PC-3 (cell line): ENCODE data around the gene MCAT.

Experiments used
- EZH2 ChIP-seq: fragments of 300-600 bp; sonication (generic); IDR thresholded peaks from one replicate; pipeline ENCODE4 v1.6.1; 2017; ENCODE audit warnings: antibody characterized with exemption, mild to moderate bottlenecking, low read length; ENCODE audit not compliant: unreplicated experiment
- TF ChIP-seq, protein P1 (sequence below): fragments of 300-600 bp; sonication (generic); conservative IDR thresholded peaks from 2 replicates; pipeline ENCODE4 v1.5.1; 2017; ENCODE audit warnings: antibody characterized with exemption, low read depth, mild to moderate bottlenecking, low read length

GRCh38 chr22:43174941-43175531 lies 31.8 kb upstream of the MCAT start:
- TF ChIP-seq, protein P1, sequence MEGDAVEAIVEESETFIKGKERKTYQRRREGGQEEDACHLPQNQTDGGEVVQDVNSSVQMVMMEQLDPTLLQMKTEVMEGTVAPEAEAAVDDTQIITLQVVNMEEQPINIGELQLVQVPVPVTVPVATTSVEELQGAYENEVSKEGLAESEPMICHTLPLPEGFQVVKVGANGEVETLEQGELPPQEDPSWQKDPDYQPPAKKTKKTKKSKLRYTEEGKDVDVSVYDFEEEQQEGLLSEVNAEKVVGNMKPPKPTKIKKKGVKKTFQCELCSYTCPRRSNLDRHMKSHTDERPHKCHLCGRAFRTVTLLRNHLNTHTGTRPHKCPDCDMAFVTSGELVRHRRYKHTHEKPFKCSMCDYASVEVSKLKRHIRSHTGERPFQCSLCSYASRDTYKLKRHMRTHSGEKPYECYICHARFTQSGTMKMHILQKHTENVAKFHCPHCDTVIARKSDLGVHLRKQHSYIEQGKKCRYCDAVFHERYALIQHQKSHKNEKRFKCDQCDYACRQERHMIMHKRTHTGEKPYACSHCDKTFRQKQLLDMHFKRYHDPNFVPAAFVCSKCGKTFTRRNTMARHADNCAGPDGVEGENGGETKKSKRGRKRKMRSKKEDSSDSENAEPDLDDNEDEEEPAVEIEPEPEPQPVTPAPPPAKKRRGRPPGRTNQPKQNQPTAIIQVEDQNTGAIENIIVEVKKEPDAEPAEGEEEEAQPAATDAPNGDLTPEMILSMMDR = no peak
- TF ChIP-seq EZH2 = no peak
